ENCODE results near the gene CDHR3. TPM values are rescaled to one million over a fixed set of nuclear protein-coding genes. Genes with fewer than 3 reads are reported as not detected.

The CDHR3 gene
- total RNA-seq, 1 experiment from 2014 or later: 9.2 TPM

DNA sequence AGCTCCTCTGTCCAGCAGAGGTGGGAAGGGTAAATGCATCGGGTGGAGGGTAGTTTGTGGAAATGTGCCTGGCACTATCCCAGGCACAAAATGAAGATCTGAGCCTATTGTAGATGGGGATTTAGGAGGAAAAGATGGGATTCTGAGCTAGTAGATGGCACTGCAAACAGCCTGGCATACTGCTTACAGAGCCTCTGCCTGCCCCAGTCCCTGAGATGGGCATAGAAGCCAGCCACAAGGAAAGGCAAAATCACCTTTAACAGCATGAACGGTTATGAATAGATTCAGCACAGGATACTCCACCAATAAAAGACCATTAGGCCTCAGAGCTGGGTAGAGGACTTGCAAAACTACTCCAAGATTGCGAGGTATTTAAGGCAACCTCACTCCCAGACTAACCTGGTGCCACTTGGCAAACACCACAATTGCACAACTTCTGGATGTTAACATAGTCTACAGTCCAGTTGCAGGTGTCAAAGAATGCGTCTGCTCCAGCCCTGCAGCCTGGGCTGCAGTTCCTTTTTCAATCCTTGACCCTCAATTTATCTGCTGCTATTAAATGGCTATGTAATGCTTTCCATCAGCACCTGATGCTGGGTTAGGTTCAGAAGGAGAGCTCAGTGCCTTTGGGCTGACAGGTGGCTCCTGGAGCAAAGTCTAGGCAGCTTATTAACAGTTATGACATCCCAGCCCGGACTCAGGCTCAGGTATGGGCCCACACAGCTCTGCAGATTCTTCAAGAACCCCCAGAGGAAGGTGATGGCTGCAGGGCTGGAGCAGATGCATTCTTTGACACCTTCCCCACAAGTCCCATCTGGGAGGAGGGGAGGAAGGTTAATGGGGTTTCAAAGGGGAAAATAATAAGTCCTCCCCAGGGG lies 34.0 kb downstream of the CDHR3 start:
- H3K27me3 Mint-ChIP-seq (ENCODE audit: insufficient read depth, unreplicated experiment): no peaks in the 10 kb centered on the region
- TF ChIP-seq, protein P1, sequence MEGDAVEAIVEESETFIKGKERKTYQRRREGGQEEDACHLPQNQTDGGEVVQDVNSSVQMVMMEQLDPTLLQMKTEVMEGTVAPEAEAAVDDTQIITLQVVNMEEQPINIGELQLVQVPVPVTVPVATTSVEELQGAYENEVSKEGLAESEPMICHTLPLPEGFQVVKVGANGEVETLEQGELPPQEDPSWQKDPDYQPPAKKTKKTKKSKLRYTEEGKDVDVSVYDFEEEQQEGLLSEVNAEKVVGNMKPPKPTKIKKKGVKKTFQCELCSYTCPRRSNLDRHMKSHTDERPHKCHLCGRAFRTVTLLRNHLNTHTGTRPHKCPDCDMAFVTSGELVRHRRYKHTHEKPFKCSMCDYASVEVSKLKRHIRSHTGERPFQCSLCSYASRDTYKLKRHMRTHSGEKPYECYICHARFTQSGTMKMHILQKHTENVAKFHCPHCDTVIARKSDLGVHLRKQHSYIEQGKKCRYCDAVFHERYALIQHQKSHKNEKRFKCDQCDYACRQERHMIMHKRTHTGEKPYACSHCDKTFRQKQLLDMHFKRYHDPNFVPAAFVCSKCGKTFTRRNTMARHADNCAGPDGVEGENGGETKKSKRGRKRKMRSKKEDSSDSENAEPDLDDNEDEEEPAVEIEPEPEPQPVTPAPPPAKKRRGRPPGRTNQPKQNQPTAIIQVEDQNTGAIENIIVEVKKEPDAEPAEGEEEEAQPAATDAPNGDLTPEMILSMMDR (IDR thresholded peaks at IDR 0.05; ENCODE audit: insufficient read depth in 1 of 2, low read depth in 1 of 2, low read length in 1 of 2, severe bottlenecking in 1 of 2, unreplicated experiment in 1 of 2): no peak
- Histone ChIP-seq H3K27me3 (replicated peaks; ENCODE audit: control insufficient read depth, insufficient read depth, low read length) (no peaks in the 10 kb centered on the region), H3K4me1 (no peaks in the 10 kb centered on the region), H3K36me3 (ENCODE audit: control insufficient read depth, insufficient read depth, low read length) (no peaks in the 10 kb centered on the region), H3K9me3 (no peaks in the 10 kb centered on the region), H3K4me3 (ENCODE audit: low read depth, low read length) (no peak overlapping the region)
- no peaks in the 10 kb centered on the region for H3K36me3 Mint-ChIP-seq (ENCODE audit: insufficient read depth, unreplicated experiment)
- H3K4me3 Mint-ChIP-seq (ENCODE audit: unreplicated experiment): no peak overlapping the region
- no peak overlapping the region for H3K27ac Mint-ChIP-seq (ENCODE audit: unreplicated experiment)
- DNase-seq: peak; percentile 50 to 61
- no peaks in the 10 kb centered on the region for H3K9me3 Mint-ChIP-seq (ENCODE audit: unreplicated experiment)
- ChIA-PET POLR2A (no interaction called here), CTCF (interaction anchor here (0.6 to 1.0 kb wide), 6 partner anchors 12 to 120 kb away, joined by 3 to 5 read pairs (median 3); no protein-coding TSS in a partner anchor)
- intact Hi-C loops (cut with micrococcal nuclease; ENCODE audit: unreplicated experiment): loop anchor here (1.0 kb wide), 1 partner anchor 12 kb away; no protein-coding TSS in a partner anchor
- BruUV-seq (replicated peaks): no TSS peak
- peaks cover 14% of the 10 kb centered on the region for H3K4me1 Mint-ChIP-seq (ENCODE audit: low read depth, unreplicated experiment)

DNA sequence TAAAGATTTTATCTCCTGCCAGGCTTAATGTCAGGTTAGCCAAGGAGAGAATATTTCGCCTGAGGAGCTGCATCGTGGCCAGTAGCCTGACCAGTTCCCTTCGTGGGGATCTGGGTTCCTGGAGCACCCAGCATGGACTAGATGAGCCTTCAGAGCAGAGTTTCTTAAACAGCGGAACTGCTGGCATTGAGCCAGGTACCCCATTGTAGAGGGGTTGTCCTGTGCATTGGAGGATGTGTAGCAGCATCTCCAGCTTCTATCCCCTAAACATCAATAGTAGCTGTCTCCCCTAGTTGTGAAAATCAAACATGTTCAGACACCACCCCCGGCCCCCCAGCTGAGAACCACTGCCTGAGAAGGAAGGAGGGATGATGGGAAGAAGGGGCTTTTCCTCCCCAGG lies 36.2 kb downstream of the CDHR3 start:
- TF ChIP-seq, protein P1 (IDR thresholded peaks at IDR 0.05; ENCODE audit: insufficient read depth in 1 of 2, low read depth in 1 of 2, low read length in 1 of 2, severe bottlenecking in 1 of 2, unreplicated experiment in 1 of 2): no peak
- no peak overlapping the region for H3K27ac Mint-ChIP-seq (ENCODE audit: unreplicated experiment)
- no peaks in the 10 kb centered on the region for H3K36me3 Mint-ChIP-seq (ENCODE audit: insufficient read depth, unreplicated experiment)
- intact Hi-C loops (cut with micrococcal nuclease; ENCODE audit: unreplicated experiment): no loop called here
- DNase-seq: no peak
- H3K4me1 ChIP-seq: no peaks in the 10 kb centered on the region
- no peaks in the 10 kb centered on the region for H3K9me3 Mint-ChIP-seq (ENCODE audit: unreplicated experiment)
- H3K4me3 Mint-ChIP-seq (ENCODE audit: unreplicated experiment): no peak overlapping the region
- H3K9me3 ChIP-seq: no peaks in the 10 kb centered on the region
- no peaks in the 10 kb centered on the region for H3K36me3 ChIP-seq (ENCODE audit: control insufficient read depth, insufficient read depth, low read length)
- no peaks in the 10 kb centered on the region for H3K27me3 Mint-ChIP-seq (ENCODE audit: insufficient read depth, unreplicated experiment)
- H3K4me1 Mint-ChIP-seq (ENCODE audit: low read depth, unreplicated experiment): peaks cover 14% of the 10 kb centered on the region
- ChIA-PET CTCF (no interaction called here), POLR2A (interaction anchor here (0.6 kb wide), 1 partner anchor 104 kb away, joined by 7 read pairs; no protein-coding TSS in a partner anchor)
- H3K4me3 ChIP-seq (ENCODE audit: low read depth, low read length): no peak overlapping the region
- H3K27me3 ChIP-seq (replicated peaks; ENCODE audit: control insufficient read depth, insufficient read depth, low read length): no peaks in the 10 kb centered on the region
- BruUV-seq (replicated peaks): no TSS peak

GRCh38 chr7:106001196-106001595 lies 38.1 kb downstream of the CDHR3 start:
- Mint-ChIP-seq H3K27ac (ENCODE audit: unreplicated experiment) (no peak overlapping the region), H3K27me3 (ENCODE audit: insufficient read depth, unreplicated experiment) (no peaks in the 10 kb centered on the region), H3K36me3 (ENCODE audit: insufficient read depth, unreplicated experiment) (no peaks in the 10 kb centered on the region), H3K4me1 (ENCODE audit: low read depth, unreplicated experiment) (peaks cover 14% of the 10 kb centered on the region), H3K9me3 (ENCODE audit: unreplicated experiment) (no peaks in the 10 kb centered on the region), H3K4me3 (ENCODE audit: unreplicated experiment) (no peak overlapping the region)
- BruUV-seq (replicated peaks): no TSS peak
- Histone ChIP-seq H3K9me3 (peaks cover 7% of the 10 kb centered on the region; the same call in 1 of the 2 replicates), H3K36me3 (ENCODE audit: control insufficient read depth, insufficient read depth, low read length) (no peaks in the 10 kb centered on the region), H3K4me3 (ENCODE audit: low read depth, low read length) (no peak overlapping the region), H3K27me3 (replicated peaks; ENCODE audit: control insufficient read depth, insufficient read depth, low read length) (no peaks in the 10 kb centered on the region), H3K4me1 (no peaks in the 10 kb centered on the region)
- POLR2A ChIA-PET: no interaction called here
- TF ChIP-seq, protein P1 (IDR thresholded peaks at IDR 0.05; ENCODE audit: insufficient read depth in 1 of 2, low read depth in 1 of 2, low read length in 1 of 2, severe bottlenecking in 1 of 2, unreplicated experiment in 1 of 2): no peak
- intact Hi-C loops (cut with micrococcal nuclease; ENCODE audit: unreplicated experiment): no loop called here
- no peak for DNase-seq
- CTCF ChIA-PET: no interaction called here
